ENCODE measurements around the gene WDR31.
A peak's percentile ranks its signal among the peaks of the same experiment; 100 is the strongest.

WDR31 gene

GRCh38 chr9:113349445-113350094, 9.5 kb upstream of the WDR31 start, which contains the start of gene BSPRY:
Gene BSPRY, plus strand, starts transcription at chr9:113349541. Its CDS starts 39 bp downstream, at chr9:113349580.
- no peak within 1 kb of the TSS for H3K27ac ChIP-seq (ENCODE audit: low read depth, low read length)
- peak within 1 kb of the TSS; percentile 42 for H3K9ac ChIP-seq (ENCODE audit: low read length)

GRCh38 chr9:113349066-113349444, 9.0 kb upstream of the WDR31 start:
- peaks cover 18% of the 10 kb centered on the region for H3K4me1 ChIP-seq (ENCODE audit: insufficient read depth, low read length)
- no peaks in the 10 kb centered on the region for H3K9me3 ChIP-seq (ENCODE audit: low read length)
- H3K27ac ChIP-seq (ENCODE audit: low read depth, low read length), result no peak overlapping the region
- peaks cover 0 to 7% of the 10 kb centered on the region in 2 donors for H3K27me3 ChIP-seq (ENCODE audit: control insufficient read depth in 1 of 2, insufficient read depth in 2 of 2, low read length in 2 of 2)
- no peaks in the 10 kb centered on the region for H3K36me3 ChIP-seq (ENCODE audit: insufficient read depth, low read length)
- H3K9ac ChIP-seq (ENCODE audit: low read length), result no peak overlapping the region
- H3K4me3 ChIP-seq (ENCODE audit: low read depth in 1 of 2, low read length in 2 of 2), result peak overlapping the region in 1 of 2 donors; percentile 58

More at GRCh38 chr9:113349445-113350094, 9.5 kb upstream of the WDR31 start, which contains the start of gene BSPRY:
- peak within 1 kb of the TSS; percentile 55 to 58 for H3K4me3 ChIP-seq (ENCODE audit: low read depth in 1 of 2, low read length in 2 of 2)
- peaks cover 15% of the 10 kb centered on the region for H3K4me1 ChIP-seq (ENCODE audit: insufficient read depth, low read length)
- peaks cover 0 to 7% of the 10 kb centered on the region in 2 donors for H3K27me3 ChIP-seq (ENCODE audit: control insufficient read depth in 1 of 2, insufficient read depth in 2 of 2, low read length in 2 of 2)
- H3K9me3 ChIP-seq (ENCODE audit: low read length), result no peaks in the 10 kb centered on the region
- no peaks in the 10 kb centered on the region for H3K36me3 ChIP-seq (ENCODE audit: insufficient read depth, low read length)

- Histone ChIP-seq H3K27ac (ENCODE audit: low read depth, low read length) (no peak overlapping the region), H3K27me3 (ENCODE audit: control insufficient read depth in 1 of 2, insufficient read depth in 2 of 2, low read length in 2 of 2) (peaks cover 0 to 7% of the 10 kb centered on the region in 2 donors), H3K4me1 (ENCODE audit: insufficient read depth, low read length) (peaks cover 24% of the 10 kb centered on the region), H3K9me3 (ENCODE audit: low read length) (no peaks in the 10 kb centered on the region), H3K4me3 (ENCODE audit: low read depth in 1 of 2, low read length in 2 of 2) (no peak overlapping the region), H3K36me3 (ENCODE audit: insufficient read depth, low read length) (no peaks in the 10 kb centered on the region), H3K9ac (ENCODE audit: low read length) (no peak overlapping the region)
These were observed 8.4 kb upstream of the WDR31 start for GRCh38 chr9:113348437-113348836.

DNA sequence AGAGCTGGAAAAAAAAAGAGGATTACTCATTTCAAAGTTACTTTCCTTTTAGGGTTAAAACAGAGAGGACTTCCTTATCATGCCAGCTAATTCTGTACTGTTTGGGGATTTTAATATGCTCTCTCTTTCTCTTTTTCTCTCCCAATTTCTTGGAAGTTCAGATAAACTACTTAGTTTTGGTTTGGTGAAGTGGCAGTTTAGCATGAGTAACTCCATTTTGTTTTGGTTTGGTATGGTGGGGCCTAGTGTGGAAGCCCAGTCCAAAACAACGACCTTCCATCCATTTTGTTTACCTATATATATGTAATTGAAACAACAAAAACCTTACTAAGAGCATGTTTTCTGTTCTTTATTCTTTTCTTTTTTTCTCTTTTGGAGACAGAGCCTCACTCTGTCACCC, 5.6 kb upstream of the WDR31 start:
- Histone ChIP-seq H3K4me1 (ENCODE audit: insufficient read depth, low read length) (peaks cover 28% of the 10 kb centered on the region), H3K27ac (ENCODE audit: low read depth, low read length) (peak overlapping the region; percentile 4), H3K4me3 (ENCODE audit: low read depth in 1 of 2, low read length in 2 of 2) (no peak overlapping the region), H3K9me3 (ENCODE audit: low read length) (no peaks in the 10 kb centered on the region), H3K9ac (ENCODE audit: low read length) (no peak overlapping the region), H3K27me3 (ENCODE audit: control insufficient read depth in 1 of 2, insufficient read depth in 2 of 2, low read length in 2 of 2) (no peaks in the 10 kb centered on the region), H3K36me3 (ENCODE audit: insufficient read depth, low read length) (no peaks in the 10 kb centered on the region)

GRCh38 chr9:113345190-113345589, 5.1 kb upstream of the WDR31 start:
- no peaks in the 10 kb centered on the region for H3K36me3 ChIP-seq (ENCODE audit: insufficient read depth, low read length)
- no peaks in the 10 kb centered on the region for H3K9me3 ChIP-seq (ENCODE audit: low read length)
- H3K4me1 ChIP-seq (ENCODE audit: insufficient read depth, low read length), result peaks cover 24% of the 10 kb centered on the region
- no peak overlapping the region for H3K4me3 ChIP-seq (ENCODE audit: low read depth in 1 of 2, low read length in 2 of 2)
- H3K27ac ChIP-seq (ENCODE audit: low read depth, low read length), result peak overlapping the region; percentile 4
- H3K27me3 ChIP-seq (ENCODE audit: control insufficient read depth in 1 of 2, insufficient read depth in 2 of 2, low read length in 2 of 2), result no peaks in the 10 kb centered on the region
- H3K9ac ChIP-seq (ENCODE audit: low read length), result no peak overlapping the region

- peak overlapping the region; percentile 9 for H3K9ac ChIP-seq (ENCODE audit: low read length)
These were observed 3.7 kb upstream of the WDR31 start for GRCh38 chr9:113343732-113344231.

GRCh38 chr9:113341712-113342410, 1.8 kb upstream of the WDR31 start:
- H3K9ac ChIP-seq (ENCODE audit: low read length), result no peak overlapping the region
- H3K36me3 ChIP-seq (ENCODE audit: insufficient read depth, low read length), result no peaks in the 10 kb centered on the region
- H3K27ac ChIP-seq (ENCODE audit: low read depth, low read length), result no peak overlapping the region
- H3K4me3 ChIP-seq (ENCODE audit: low read depth in 1 of 2, low read length in 2 of 2), result no peak overlapping the region
- H3K9me3 ChIP-seq (ENCODE audit: low read length), result no peaks in the 10 kb centered on the region
- peaks cover 28% of the 10 kb centered on the region for H3K4me1 ChIP-seq (ENCODE audit: insufficient read depth, low read length)
- no peaks in the 10 kb centered on the region for H3K27me3 ChIP-seq (ENCODE audit: control insufficient read depth in 1 of 2, insufficient read depth in 2 of 2, low read length in 2 of 2)

More at GRCh38 chr9:113343732-113344231, 3.7 kb upstream of the WDR31 start:
- Histone ChIP-seq H3K27me3 (ENCODE audit: control insufficient read depth in 1 of 2, insufficient read depth in 2 of 2, low read length in 2 of 2) (no peaks in the 10 kb centered on the region), H3K36me3 (ENCODE audit: insufficient read depth, low read length) (no peaks in the 10 kb centered on the region), H3K9me3 (ENCODE audit: low read length) (no peaks in the 10 kb centered on the region), H3K4me3 (ENCODE audit: low read depth in 1 of 2, low read length in 2 of 2) (no peak overlapping the region), H3K4me1 (ENCODE audit: insufficient read depth, low read length) (peaks cover 26% of the 10 kb centered on the region), H3K27ac (ENCODE audit: low read depth, low read length) (peak overlapping the region; percentile 89)

DNA sequence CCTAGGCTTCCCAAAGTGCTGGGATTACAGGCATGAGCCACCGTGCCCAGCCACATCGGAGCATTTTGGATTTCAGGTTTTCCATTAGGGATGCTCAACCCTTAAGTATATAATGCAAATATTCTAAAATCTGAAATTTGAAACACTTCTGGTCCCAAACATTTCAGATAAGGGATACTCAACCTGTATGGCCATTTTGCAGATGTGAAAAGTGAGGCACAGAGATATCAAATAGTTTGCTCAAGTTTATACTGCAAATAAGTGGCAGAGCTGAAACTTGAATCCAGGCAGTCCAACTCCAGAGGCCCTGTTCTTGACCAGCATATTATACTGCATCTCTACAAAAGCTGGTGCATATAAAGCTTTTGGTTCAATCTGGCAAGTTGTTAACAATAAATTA, 2.4 kb downstream of the WDR31 start:
- Histone ChIP-seq H3K9ac (ENCODE audit: low read length) (no peak overlapping the region), H3K27me3 (ENCODE audit: control insufficient read depth in 1 of 2, insufficient read depth in 2 of 2, low read length in 2 of 2) (no peaks in the 10 kb centered on the region), H3K27ac (ENCODE audit: low read depth, low read length) (no peak overlapping the region), H3K4me1 (ENCODE audit: insufficient read depth, low read length) (peaks cover 9% of the 10 kb centered on the region), H3K9me3 (ENCODE audit: low read length) (no peaks in the 10 kb centered on the region), H3K36me3 (ENCODE audit: insufficient read depth, low read length) (no peaks in the 10 kb centered on the region), H3K4me3 (ENCODE audit: low read depth in 1 of 2, low read length in 2 of 2) (no peak overlapping the region)

DNA sequence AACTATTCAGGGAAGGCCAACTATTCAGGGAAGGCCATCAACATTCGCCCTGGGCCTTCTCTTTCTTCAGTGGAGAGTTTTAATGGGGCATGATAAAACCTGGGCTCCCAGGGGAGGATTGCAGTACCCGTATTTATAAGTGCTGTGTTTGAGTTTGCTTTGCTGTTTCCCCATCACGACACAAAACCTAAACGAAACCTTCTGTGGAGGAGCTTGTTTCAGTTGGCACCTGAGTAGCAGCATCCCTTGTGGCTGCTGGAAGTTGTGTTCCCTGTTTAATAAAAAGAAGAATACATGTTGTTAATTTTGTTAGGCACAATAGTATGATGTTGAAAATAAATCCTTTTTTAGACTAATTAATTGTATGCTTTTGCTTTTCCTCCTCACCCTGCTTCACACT, 8.3 kb downstream of the WDR31 start:
- H3K27me3 ChIP-seq (ENCODE audit: control insufficient read depth in 1 of 2, insufficient read depth in 2 of 2, low read length in 2 of 2), result no peaks in the 10 kb centered on the region

GRCh38 chr9:113328045-113328782, 11.9 kb downstream of the WDR31 start:
- Histone ChIP-seq H3K9me3 (ENCODE audit: low read length) (no peaks in the 10 kb centered on the region), H3K36me3 (ENCODE audit: insufficient read depth, low read length) (no peaks in the 10 kb centered on the region), H3K4me3 (ENCODE audit: low read depth in 1 of 2, low read length in 2 of 2) (no peak overlapping the region), H3K4me1 (ENCODE audit: insufficient read depth, low read length) (no peaks in the 10 kb centered on the region), H3K27ac (ENCODE audit: low read depth, low read length) (no peak overlapping the region), H3K9ac (ENCODE audit: low read length) (no peak overlapping the region), H3K27me3 (ENCODE audit: control insufficient read depth in 1 of 2, insufficient read depth in 2 of 2, low read length in 2 of 2) (no peaks in the 10 kb centered on the region)

More for the DNA sequence above, 8.3 kb downstream of the WDR31 start:
- H3K9ac ChIP-seq (ENCODE audit: low read length), result no peak overlapping the region
- H3K27ac ChIP-seq (ENCODE audit: low read depth, low read length), result no peak overlapping the region
- H3K9me3 ChIP-seq (ENCODE audit: low read length), result no peaks in the 10 kb centered on the region
- no peaks in the 10 kb centered on the region for H3K4me1 ChIP-seq (ENCODE audit: insufficient read depth, low read length)
- no peaks in the 10 kb centered on the region for H3K36me3 ChIP-seq (ENCODE audit: insufficient read depth, low read length)
- H3K4me3 ChIP-seq (ENCODE audit: low read depth in 1 of 2, low read length in 2 of 2), result no peak overlapping the region

DNA sequence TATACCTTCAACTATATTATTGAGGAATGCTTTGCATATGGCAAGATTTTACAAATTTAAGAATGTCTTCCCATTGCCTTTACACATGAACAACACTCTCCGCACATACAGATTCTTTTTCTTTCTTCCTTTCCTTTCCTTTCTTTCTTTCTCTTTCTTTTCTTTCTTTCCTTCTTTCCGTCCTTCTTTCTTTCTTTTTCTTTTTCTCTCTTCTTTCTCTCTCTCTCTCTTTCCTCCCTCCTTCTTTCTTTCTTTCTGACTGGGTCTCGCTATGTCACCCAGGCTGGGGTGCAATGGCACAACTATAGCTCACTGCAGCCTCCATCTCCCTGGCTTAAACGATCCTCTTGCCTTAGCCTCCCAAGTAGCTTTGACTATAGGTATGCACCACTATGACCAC, 13.8 kb downstream of the WDR31 start:
- no peak overlapping the region for H3K9ac ChIP-seq (ENCODE audit: low read length)
- peaks cover 4% of the 10 kb centered on the region for H3K36me3 ChIP-seq (ENCODE audit: insufficient read depth, low read length)

More for the DNA sequence above, 13.8 kb downstream of the WDR31 start:
- Histone ChIP-seq H3K4me1 (ENCODE audit: insufficient read depth, low read length) (no peaks in the 10 kb centered on the region), H3K9me3 (ENCODE audit: low read length) (no peaks in the 10 kb centered on the region), H3K27me3 (ENCODE audit: control insufficient read depth in 1 of 2, insufficient read depth in 2 of 2, low read length in 2 of 2) (no peaks in the 10 kb centered on the region), H3K4me3 (ENCODE audit: low read depth in 1 of 2, low read length in 2 of 2) (no peak overlapping the region), H3K27ac (ENCODE audit: low read depth, low read length) (no peak overlapping the region)

Data from muscle layer of colon (tissue), 2 donors.